Ishikawa (cell line): ENCODE results near the gene KRT79.

Experiments used
- EP300 ChIP-seq: IDR thresholded peaks from 2 replicates; pipeline ENCODE4 v1.6.1; 2012; ENCODE audit warnings: borderline replicate concordance
- RAD21 ChIP-seq: IDR thresholded peaks from 2 replicates; pipeline ENCODE4 v1.6.1; 2012; ENCODE audit warnings: low read depth
- REST ChIP-seq: IDR thresholded peaks from 2 replicates; pipeline ENCODE4 v1.6.1; 2012; ENCODE audit warnings: low read depth, mild to moderate bottlenecking
- TEAD4 ChIP-seq: IDR thresholded peaks from 2 replicates; pipeline ENCODE4 v1.6.1; 2012
- YY1 ChIP-seq: IDR thresholded peaks from 2 replicates; pipeline ENCODE4 v1.6.1; 2012; ENCODE audit warnings: low read depth
- ZBTB7A ChIP-seq: IDR thresholded peaks from 2 replicates; pipeline ENCODE4 v1.6.1; 2012; ENCODE audit warnings: low read depth

DNA sequence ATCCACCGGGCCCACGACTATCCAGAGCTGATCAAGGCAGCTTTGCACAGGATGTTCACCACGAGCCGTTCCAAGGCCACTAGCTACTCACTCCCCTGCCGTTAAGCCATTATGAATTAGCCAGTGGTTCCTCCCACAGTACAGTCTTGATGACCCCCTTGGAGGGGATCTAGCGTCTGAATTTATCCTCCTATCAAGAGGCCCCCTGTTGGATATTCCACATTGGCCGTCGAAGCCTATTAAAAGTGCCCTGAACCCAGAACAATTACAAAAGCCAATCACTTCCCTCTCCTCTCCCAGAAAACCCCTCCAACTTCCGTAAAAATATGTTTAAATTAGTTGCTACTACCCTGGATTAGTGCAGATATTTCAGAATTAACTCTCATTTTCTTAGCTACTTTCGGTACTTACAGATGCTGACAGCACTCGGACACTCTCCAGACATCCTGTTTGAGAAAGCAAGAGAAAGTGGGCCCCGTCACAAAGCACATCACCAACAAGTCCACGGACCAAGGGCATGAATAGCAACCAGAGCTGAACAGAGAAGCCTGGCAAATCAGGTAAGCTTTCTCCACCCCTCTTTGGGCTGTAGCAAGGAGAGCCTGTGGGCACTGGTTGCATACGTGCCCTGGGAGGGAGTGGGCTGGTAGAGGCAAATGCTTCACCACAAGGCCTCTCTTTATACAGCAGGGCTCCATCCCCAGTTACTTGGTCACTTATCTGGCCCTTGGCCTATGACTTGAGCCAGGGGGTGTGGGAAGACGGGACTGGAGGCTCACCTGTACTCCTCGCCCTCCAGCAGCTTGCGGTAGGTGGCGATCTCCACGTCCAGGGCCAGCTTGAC, 43.5 kb downstream of the KRT79 start:
- TF ChIP-seq REST: no peak
- TF ChIP-seq ZBTB7A: no peak
- TF ChIP-seq EP300: no peak
- TF ChIP-seq TEAD4: no peak
- no peak for TF ChIP-seq RAD21
- no peak for TF ChIP-seq YY1
